CD4-positive, CD25-positive, alpha-beta regulatory T cell (primary cell): ENCODE measurements around the gene YAF2. TPM values are rescaled to one million over a fixed set of nuclear protein-coding genes. Genes with fewer than 3 reads are reported as not detected.

Experiments used
- ATAC-seq, 2 donors: fragments of 150-1000 bp; cut with Tn5 transposase; one replicate each; pipeline ENCODE4 v1.10.0; 2021; ENCODE audit warnings: low read depth in 2 of 2, moderate number of reproducible peaks in 2 of 2, moderate library complexity in 1 of 2
- DNase-seq, 3 donors: peaks; one replicate each; pipeline versions ENCODE4 v3.0.0 to v3.0.0-alpha.2; 2012 to 2022; ENCODE audit warnings: mixed read lengths in 1 of 3
- H3K27ac ChIP-seq: one replicate; pipeline ENCODE4 v1.7.0; 2013; ENCODE audit warnings: mild to moderate bottlenecking, low read length; ENCODE audit not compliant: insufficient read depth, poor library complexity, severe bottlenecking
- H3K27me3 ChIP-seq: one replicate; pipeline ENCODE4 v1.7.0; 2013; ENCODE audit warnings: low read length; ENCODE audit not compliant: control insufficient read depth, insufficient read depth
- H3K36me3 ChIP-seq: one replicate; pipeline ENCODE4 v1.7.0; 2013; ENCODE audit warnings: mild to moderate bottlenecking, low read length, moderate library complexity; ENCODE audit not compliant: control insufficient read depth, insufficient read depth
- H3K4me1 ChIP-seq: 2 replicates; pipeline ENCODE4 v1.7.0; 2013; ENCODE audit warnings: mild to moderate bottlenecking, low read length; ENCODE audit not compliant: insufficient read depth, control insufficient read depth, poor library complexity, severe bottlenecking
- H3K4me3 ChIP-seq: one replicate; pipeline ENCODE4 v1.7.0; 2013; ENCODE audit warnings: low read depth, mild to moderate bottlenecking, low read length, moderate library complexity
- H3K9me3 ChIP-seq, 2 experiments: 1 replicate in 1 of 2; 2 replicates in 1 of 2; pipeline ENCODE4 v1.7.0; 2013; ENCODE audit warnings: low read length in 2 of 2, mild to moderate bottlenecking in 1 of 2, moderate library complexity in 1 of 2; ENCODE audit not compliant: control insufficient read depth in 2 of 2
- H3K27ac Mint-ChIP-seq, 3 donors: one replicate each; pipeline ENCODE4 v1.8.0; 2020 to 2022; ENCODE audit warnings: mild to moderate bottlenecking in 3 of 3, mixed read lengths in 3 of 3, moderate library complexity in 2 of 3
- H3K27me3 Mint-ChIP-seq: one replicate; pipeline ENCODE4 v1.8.0; 2022; ENCODE audit warnings: mild to moderate bottlenecking, mixed read lengths
- H3K36me3 Mint-ChIP-seq: one replicate; pipeline ENCODE4 v1.8.0; 2020; ENCODE audit warnings: mixed read lengths
- H3K4me1 Mint-ChIP-seq, 4 donors: one replicate each; pipeline ENCODE4 v1.8.0; 2020 to 2022; ENCODE audit warnings: mixed read lengths in 4 of 4, mild to moderate bottlenecking in 1 of 4
- H3K4me3 Mint-ChIP-seq, 4 donors: one replicate each; pipeline ENCODE4 v1.8.0; 2020 to 2022; ENCODE audit warnings: mild to moderate bottlenecking in 4 of 4, mixed read lengths in 4 of 4, moderate library complexity in 3 of 4
- H3K9me3 Mint-ChIP-seq, 7 donors: one replicate each; pipeline ENCODE4 v1.8.0; 2020 to 2022; ENCODE audit warnings: mixed read lengths in 7 of 7, mild to moderate bottlenecking in 3 of 7, moderate library complexity in 2 of 7
- polyA plus RNA-seq, 4 donors: library from polyadenylated mRNA; unstranded; fragments of 300-500 nt; fragmentation: Illumina TruSeq; gene quantifications; one replicate each; pipeline ENCODE4 v1.2.3, GENCODE V29; 2021
- total RNA-seq: library from RNA; stranded (reverse); gene quantifications from one replicate; pipeline ENCODE4 v1.2.3, GENCODE V29; 2022

Gene YAF2
- total and polyA plus RNA-seq, 5 donors from 2014 or later: 14.4 to 73.3 (median 21.1) TPM

DNA sequence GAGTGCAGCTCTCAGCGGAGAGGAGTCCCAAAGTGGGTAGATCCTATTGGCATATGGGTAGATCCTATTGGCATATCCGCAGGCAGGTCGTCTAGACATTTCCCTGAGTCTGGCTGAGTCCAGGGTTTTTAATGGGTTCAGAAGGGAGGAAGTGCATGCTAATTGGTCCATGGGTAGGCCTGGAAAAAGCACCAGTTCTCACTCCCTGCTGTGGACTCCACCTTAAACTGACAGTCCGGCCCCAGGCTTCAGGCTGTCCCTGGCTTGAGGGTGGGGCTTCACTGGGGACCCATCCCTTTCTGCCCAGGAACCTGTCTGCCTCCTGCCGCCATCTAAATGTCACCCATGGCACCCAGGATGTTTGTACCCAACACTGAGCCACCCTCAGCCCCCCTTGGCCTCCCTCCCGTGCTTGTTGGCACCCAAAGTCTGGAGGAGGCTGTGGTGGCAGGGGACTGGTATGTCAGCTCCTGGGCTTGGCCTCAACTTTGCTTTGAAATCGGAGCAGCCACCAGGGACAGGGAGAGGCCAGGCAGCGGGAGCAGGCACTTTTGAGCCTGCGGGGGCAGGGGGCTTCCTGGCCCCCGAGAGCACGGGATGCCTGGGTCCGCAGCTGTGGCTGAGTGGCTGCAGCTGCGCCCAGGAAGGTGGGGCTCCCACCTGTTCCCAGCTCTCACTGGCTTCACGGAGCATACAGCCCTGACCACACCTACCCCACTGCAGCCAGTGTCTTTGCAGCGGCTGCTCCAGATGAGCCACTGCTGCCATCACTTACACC is 29.6 kb upstream of the YAF2 start:
- Histone ChIP-seq H3K9me3 (no peaks in the 10 kb centered on the region), H3K27ac (no peak overlapping the region), H3K4me1 (no peaks in the 10 kb centered on the region), H3K4me3 (no peak overlapping the region), H3K36me3 (no peaks in the 10 kb centered on the region), H3K27me3 (no peaks in the 10 kb centered on the region)
- peaks cover 7 to 14% (median 9%) of the 10 kb centered on the region in 4 donors for H3K4me1 Mint-ChIP-seq
- no peaks in the 10 kb centered on the region for H3K27me3 Mint-ChIP-seq
- H3K36me3 Mint-ChIP-seq: no peaks in the 10 kb centered on the region
- H3K27ac Mint-ChIP-seq: no peak overlapping the region
- ATAC-seq (no peak), DNase-seq (no peak)
- no peak overlapping the region for H3K4me3 Mint-ChIP-seq
- H3K9me3 Mint-ChIP-seq: peaks cover 0 to 1% (median 0%) of the 10 kb centered on the region in 7 donors

DNA sequence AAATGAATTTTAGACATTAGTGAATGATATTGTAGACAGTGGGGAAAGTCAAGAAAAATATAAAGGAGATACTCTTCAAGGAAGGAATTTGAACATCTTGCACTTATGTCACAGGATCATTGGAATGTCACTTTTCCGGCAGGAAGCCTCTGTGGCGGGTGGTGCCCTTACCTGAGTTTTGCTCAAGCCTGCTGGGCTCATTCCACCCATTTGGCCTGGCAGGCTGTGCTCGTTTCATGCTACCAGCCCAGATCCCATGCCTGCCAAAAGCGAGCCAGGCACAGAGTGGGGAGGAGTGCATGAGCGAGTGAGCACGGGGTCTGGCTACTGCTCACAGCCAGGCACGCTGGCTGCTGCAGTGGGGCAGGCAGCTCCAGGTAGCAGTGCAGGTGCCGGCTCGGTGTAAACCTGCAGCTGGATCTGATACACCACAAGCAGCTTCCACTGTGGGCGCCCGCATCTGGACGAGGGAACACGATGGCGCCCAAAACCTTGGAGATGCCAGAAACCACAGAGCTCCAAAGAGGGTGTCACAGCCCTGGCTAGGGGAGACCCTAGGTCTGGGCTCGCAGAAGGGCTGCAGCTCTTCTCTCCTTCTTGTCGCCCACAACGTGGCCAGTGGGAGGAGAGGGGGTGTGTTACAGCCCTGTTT is 28.7 kb upstream of the YAF2 start:
- no peak for DNase-seq
- H3K27me3 ChIP-seq: no peaks in the 10 kb centered on the region
- no peak overlapping the region for H3K27ac ChIP-seq
- Mint-ChIP-seq H3K27me3 (no peaks in the 10 kb centered on the region), H3K27ac (no peak overlapping the region), H3K4me1 (peaks cover 9 to 23% (median 10%) of the 10 kb centered on the region in 4 donors), H3K36me3 (no peaks in the 10 kb centered on the region), H3K9me3 (peaks cover 0 to 1% (median 0%) of the 10 kb centered on the region in 7 donors), H3K4me3 (no peak overlapping the region)
- ATAC-seq: no peak
- H3K4me1 ChIP-seq: no peaks in the 10 kb centered on the region
- H3K36me3 ChIP-seq: no peaks in the 10 kb centered on the region
- H3K4me3 ChIP-seq: no peak overlapping the region
- H3K9me3 ChIP-seq: no peaks in the 10 kb centered on the region

- Mint-ChIP-seq H3K4me1 (peaks cover 4 to 18% (median 4%) of the 10 kb centered on the region in 4 donors), H3K4me3 (no peak overlapping the region), H3K36me3 (no peaks in the 10 kb centered on the region), H3K27me3 (no peaks in the 10 kb centered on the region), H3K27ac (peak overlapping the region in 1 of 3 donors; percentile 60), H3K9me3 (no peaks in the 10 kb centered on the region)
- Histone ChIP-seq H3K4me1 (no peaks in the 10 kb centered on the region), H3K27me3 (no peaks in the 10 kb centered on the region), H3K36me3 (no peaks in the 10 kb centered on the region), H3K27ac (no peak overlapping the region), H3K4me3 (no peak overlapping the region), H3K9me3 (no peaks in the 10 kb centered on the region)
- DNase-seq: no peak
- no peak for ATAC-seq
Measured at GRCh38 chr12:42262271-42262670, 24.2 kb upstream of the YAF2 start.

- Histone ChIP-seq H3K4me3 (no peak overlapping the region), H3K4me1 (no peaks in the 10 kb centered on the region), H3K9me3 (no peaks in the 10 kb centered on the region), H3K27me3 (no peaks in the 10 kb centered on the region), H3K36me3 (no peaks in the 10 kb centered on the region), H3K27ac (no peak overlapping the region)
- peak overlapping the region in 1 of 4 donors; percentile 43 for H3K4me3 Mint-ChIP-seq
- H3K27ac Mint-ChIP-seq: peak overlapping the region in 1 of 3 donors; percentile 60
- no peaks in the 10 kb centered on the region for H3K36me3 Mint-ChIP-seq
- DNase-seq: peak in 1 of 3 donors; percentile 56
- ATAC-seq: no peak
- no peaks in the 10 kb centered on the region for H3K9me3 Mint-ChIP-seq
- H3K4me1 Mint-ChIP-seq: peaks cover 4 to 18% (median 4%) of the 10 kb centered on the region in 4 donors
- no peaks in the 10 kb centered on the region for H3K27me3 Mint-ChIP-seq
Measured at GRCh38 chr12:42261708-42262107, 23.7 kb upstream of the YAF2 start.

DNA sequence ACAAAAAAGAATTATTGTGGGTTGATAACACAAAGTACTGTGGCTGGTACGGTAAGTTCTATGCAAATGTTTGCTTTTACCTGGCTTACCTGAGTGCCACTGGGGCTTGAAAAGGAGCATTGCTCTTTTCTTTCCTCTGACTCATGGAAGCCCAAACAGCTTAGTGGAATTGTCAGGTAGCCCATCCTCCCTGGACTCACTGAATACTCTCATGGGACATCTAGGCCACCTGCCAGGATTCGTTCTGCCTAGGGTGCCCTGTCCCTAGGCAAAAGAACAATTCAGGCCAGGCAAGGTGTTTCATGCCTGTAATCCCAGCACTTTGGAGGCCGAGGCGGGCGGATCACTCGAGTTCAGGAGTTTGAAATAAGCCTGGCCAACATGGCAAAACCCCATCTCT is 22.5 kb upstream of the YAF2 start:
- no peak for DNase-seq
- peaks cover 0 to 2% (median 0%) of the 10 kb centered on the region in 7 donors for H3K9me3 Mint-ChIP-seq
- peaks cover 4 to 18% (median 5%) of the 10 kb centered on the region in 4 donors for H3K4me1 Mint-ChIP-seq
- H3K27me3 Mint-ChIP-seq: no peaks in the 10 kb centered on the region
- no peaks in the 10 kb centered on the region for H3K4me1 ChIP-seq
- H3K27ac Mint-ChIP-seq: no peak overlapping the region
- no peaks in the 10 kb centered on the region for H3K27me3 ChIP-seq
- no peaks in the 10 kb centered on the region for H3K36me3 Mint-ChIP-seq
- no peak for ATAC-seq
- no peak overlapping the region for H3K4me3 ChIP-seq
- H3K4me3 Mint-ChIP-seq: no peak overlapping the region
- no peaks in the 10 kb centered on the region for H3K36me3 ChIP-seq
- no peak overlapping the region for H3K27ac ChIP-seq
- no peaks in the 10 kb centered on the region for H3K9me3 ChIP-seq

- H3K4me3 ChIP-seq: no peak overlapping the region
- H3K36me3 Mint-ChIP-seq: no peaks in the 10 kb centered on the region
- H3K9me3 Mint-ChIP-seq: peaks cover 0 to 2% (median 0%) of the 10 kb centered on the region in 7 donors
- DNase-seq (no peak), ATAC-seq (no peak)
- H3K36me3 ChIP-seq: no peaks in the 10 kb centered on the region
- H3K27me3 Mint-ChIP-seq: no peaks in the 10 kb centered on the region
- H3K4me3 Mint-ChIP-seq: no peak overlapping the region
- no peak overlapping the region for H3K27ac Mint-ChIP-seq
- no peaks in the 10 kb centered on the region for H3K27me3 ChIP-seq
- no peaks in the 10 kb centered on the region for H3K9me3 ChIP-seq
- no peak overlapping the region for H3K27ac ChIP-seq
- no peaks in the 10 kb centered on the region for H3K4me1 ChIP-seq
- H3K4me1 Mint-ChIP-seq: peaks cover under 1 to 13% (median 3%) of the 10 kb centered on the region in 4 donors
Measured at GRCh38 chr12:42259699-42260098, 21.7 kb upstream of the YAF2 start.

- H3K4me3 Mint-ChIP-seq: no peak overlapping the region
- no peaks in the 10 kb centered on the region for H3K27me3 ChIP-seq
- H3K36me3 ChIP-seq: no peaks in the 10 kb centered on the region
- H3K27ac Mint-ChIP-seq: no peak overlapping the region
- no peak overlapping the region for H3K4me3 ChIP-seq
- H3K9me3 ChIP-seq: no peaks in the 10 kb centered on the region
- peaks cover 0 to 2% (median 0%) of the 10 kb centered on the region in 4 donors for H3K4me1 Mint-ChIP-seq
- no peak for DNase-seq
- H3K9me3 Mint-ChIP-seq: peaks cover 0 to 4% (median 0%) of the 10 kb centered on the region in 7 donors
- no peaks in the 10 kb centered on the region for H3K4me1 ChIP-seq
- ATAC-seq: no peak
- peaks cover 5% of the 10 kb centered on the region for H3K36me3 Mint-ChIP-seq
- no peaks in the 10 kb centered on the region for H3K27me3 Mint-ChIP-seq
- H3K27ac ChIP-seq: no peak overlapping the region
Measured at GRCh38 chr12:42255866-42256261, 17.8 kb upstream of the YAF2 start.
